Thyroid gland (tissue), 4 donors: ENCODE data around the gene NRXN2.

ENCODE experiments used
- POLR2A ChIP-seq, 2 donors: fragments of 450-650 bp; IDR thresholded peaks; one replicate each; pipeline ENCODE4 v1.6.1; 2017; ENCODE audit warnings: antibody characterized with exemption in 2 of 2, mild to moderate bottlenecking in 2 of 2, moderate library complexity in 1 of 2
- TF ChIP-seq, protein P1 (sequence below), 6 experiments: fragments of 200-600 bp in 3 of 6; fragments of 450-650 bp in 3 of 6; sonication (generic) in 3 of 6; IDR thresholded peaks; one replicate each; pipeline ENCODE4 v1.5.1; 2016 to 2019; ENCODE audit warnings: antibody characterized with exemption in 6 of 6, mild to moderate bottlenecking in 2 of 6, inconsistent platforms in 1 of 6, moderate library complexity in 1 of 6

DNA sequence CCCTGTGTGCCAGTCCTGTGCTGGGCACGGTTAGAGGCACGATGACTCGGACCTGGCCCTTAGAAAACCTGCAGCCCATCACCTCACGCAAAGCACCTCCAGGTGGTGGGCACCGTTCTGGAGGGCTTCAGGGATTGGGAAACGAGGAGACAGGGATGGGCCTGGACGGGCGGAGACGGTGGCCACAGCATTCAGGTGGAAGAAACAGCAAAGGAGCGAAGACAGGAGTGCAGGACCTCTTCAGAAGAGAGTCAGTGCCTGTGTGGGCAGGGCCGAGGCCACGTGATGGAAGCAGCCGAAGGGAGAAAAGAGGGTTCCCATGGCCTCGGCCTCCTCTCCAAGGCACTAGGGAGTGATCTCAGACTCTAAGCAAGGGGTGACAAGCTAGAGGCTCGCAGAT, 140.1 kb downstream of the NRXN2 start:
- TF ChIP-seq, protein P1, sequence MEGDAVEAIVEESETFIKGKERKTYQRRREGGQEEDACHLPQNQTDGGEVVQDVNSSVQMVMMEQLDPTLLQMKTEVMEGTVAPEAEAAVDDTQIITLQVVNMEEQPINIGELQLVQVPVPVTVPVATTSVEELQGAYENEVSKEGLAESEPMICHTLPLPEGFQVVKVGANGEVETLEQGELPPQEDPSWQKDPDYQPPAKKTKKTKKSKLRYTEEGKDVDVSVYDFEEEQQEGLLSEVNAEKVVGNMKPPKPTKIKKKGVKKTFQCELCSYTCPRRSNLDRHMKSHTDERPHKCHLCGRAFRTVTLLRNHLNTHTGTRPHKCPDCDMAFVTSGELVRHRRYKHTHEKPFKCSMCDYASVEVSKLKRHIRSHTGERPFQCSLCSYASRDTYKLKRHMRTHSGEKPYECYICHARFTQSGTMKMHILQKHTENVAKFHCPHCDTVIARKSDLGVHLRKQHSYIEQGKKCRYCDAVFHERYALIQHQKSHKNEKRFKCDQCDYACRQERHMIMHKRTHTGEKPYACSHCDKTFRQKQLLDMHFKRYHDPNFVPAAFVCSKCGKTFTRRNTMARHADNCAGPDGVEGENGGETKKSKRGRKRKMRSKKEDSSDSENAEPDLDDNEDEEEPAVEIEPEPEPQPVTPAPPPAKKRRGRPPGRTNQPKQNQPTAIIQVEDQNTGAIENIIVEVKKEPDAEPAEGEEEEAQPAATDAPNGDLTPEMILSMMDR (IDR thresholded peaks at IDR 0.05) = no peak
- no peak for TF ChIP-seq POLR2A (IDR thresholded peaks at IDR 0.05)
